Stomach (tissue), 9 donors: ENCODE results near the gene TANGO2. TPM values are rescaled to one million over a fixed set of nuclear protein-coding genes. Genes with fewer than 3 reads are reported as not detected.

Experiments
- DNase-seq, 2 donors: peaks; one replicate each; pipeline versions ENCODE4 v3.0.0 to v3.0.0-alpha.2; 2013 to 2019
- H3K27ac ChIP-seq, 5 donors: fragments of 200-600 bp in 4 of 5; sonication (generic) in 4 of 5; one replicate each; pipeline ENCODE4 v1.5.1; 2013 to 2019; ENCODE audit warnings: mild to moderate bottlenecking in 1 of 5, moderate library complexity in 1 of 5
- H3K27me3 ChIP-seq, 3 donors: fragments of 200-600 bp; sonication (generic); one replicate each; pipeline ENCODE4 v1.5.1; 2017 to 2019; ENCODE audit warnings: mixed run types in 1 of 3
- H3K36me3 ChIP-seq, 4 donors: fragments of 200-600 bp; sonication (generic); 1 replicate in 3 of 4; 2 replicates in 1 of 4; pipeline ENCODE4 v1.5.1; 2016 to 2019
- H3K4me1 ChIP-seq, 4 donors: fragments of 200-600 bp; sonication (generic); one replicate each; pipeline ENCODE4 v1.5.1; 2016 to 2019
- H3K4me3 ChIP-seq, 4 donors: fragments of 200-600 bp; sonication (generic) in 3 of 4; one replicate each; pipeline ENCODE4 v1.5.1; 2016 to 2019; ENCODE audit warnings: mild to moderate bottlenecking in 1 of 4
- H3K9me3 ChIP-seq, 4 donors: fragments of 200-600 bp; sonication (generic); one replicate each; pipeline ENCODE4 v1.5.1; 2016 to 2019
- CTCF ChIP-seq, 7 experiments: fragments of 450-650 bp in 4 of 7; fragments of 200-600 bp in 3 of 7; sonication (generic) in 3 of 7; IDR thresholded peaks; one replicate each; pipeline ENCODE4 v1.5.1; 2016 to 2019; ENCODE audit warnings: antibody characterized with exemption in 7 of 7, control low read depth in 2 of 7, mild to moderate bottlenecking in 1 of 7
- EP300 ChIP-seq: sonication (generic); formaldehyde crosslinking; IDR thresholded peaks from one replicate; pipeline ENCODE4 v1.6.1; 2017; ENCODE audit warnings: antibody characterized with exemption
- POLR2A ChIP-seq, 4 donors: fragments of 450-650 bp; IDR thresholded peaks; one replicate each; pipeline ENCODE4 v1.6.1; 2016; ENCODE audit warnings: antibody characterized with exemption in 4 of 4, control low read depth in 2 of 4, mild to moderate bottlenecking in 1 of 4, moderate library complexity in 1 of 4
- POLR2AphosphoS5 ChIP-seq, 3 donors: sonication (generic); formaldehyde crosslinking; IDR thresholded peaks; one replicate each; pipeline ENCODE4 v1.6.1; 2016; ENCODE audit warnings: antibody characterized with exemption in 3 of 3
- WGBS, 5 donors: extraction: QIAGEN DNeasy Blood & Tissue Kit in 3 of 5; methylation state at CpG; one replicate each; pipeline versions ENCODE4 v1.1.5 to v1.1.7; 2013 to 2018; 5-methylcytosine and 5-hydroxymethylcytosine counted together
- intact Hi-C: fragments of 100-400 bp; cut with DNase I; formaldehyde crosslinking; loops from one replicate; pipeline ENCODE4 v1.15.1; 2023; ENCODE audit warnings: low total_unique reads
- polyA plus RNA-seq, 3 donors: library from polyadenylated mRNA; stranded (reverse); fragments of 200-250 nt; gene quantifications; one replicate each; pipeline ENCODE4 v1.2.3, GENCODE V29; 2013
- total RNA-seq, 5 donors: library from RNA; depleted of rRNA; stranded (reverse); fragments of >200 nt; gene quantifications; one replicate each; pipeline versions ENCODE4 v1.1.0 to v1.2.3, GENCODE V29; 2014 to 2016
- donor health status: healthy with polysubstance abuse.
- donor health status: Bipolar disorder and iron deficiency.
- donor health status: healthy.

Gene TANGO2
- total and polyA plus RNA-seq, 8 donors, result 13.8 to 38.8 (median 26.6) TPM

DNA sequence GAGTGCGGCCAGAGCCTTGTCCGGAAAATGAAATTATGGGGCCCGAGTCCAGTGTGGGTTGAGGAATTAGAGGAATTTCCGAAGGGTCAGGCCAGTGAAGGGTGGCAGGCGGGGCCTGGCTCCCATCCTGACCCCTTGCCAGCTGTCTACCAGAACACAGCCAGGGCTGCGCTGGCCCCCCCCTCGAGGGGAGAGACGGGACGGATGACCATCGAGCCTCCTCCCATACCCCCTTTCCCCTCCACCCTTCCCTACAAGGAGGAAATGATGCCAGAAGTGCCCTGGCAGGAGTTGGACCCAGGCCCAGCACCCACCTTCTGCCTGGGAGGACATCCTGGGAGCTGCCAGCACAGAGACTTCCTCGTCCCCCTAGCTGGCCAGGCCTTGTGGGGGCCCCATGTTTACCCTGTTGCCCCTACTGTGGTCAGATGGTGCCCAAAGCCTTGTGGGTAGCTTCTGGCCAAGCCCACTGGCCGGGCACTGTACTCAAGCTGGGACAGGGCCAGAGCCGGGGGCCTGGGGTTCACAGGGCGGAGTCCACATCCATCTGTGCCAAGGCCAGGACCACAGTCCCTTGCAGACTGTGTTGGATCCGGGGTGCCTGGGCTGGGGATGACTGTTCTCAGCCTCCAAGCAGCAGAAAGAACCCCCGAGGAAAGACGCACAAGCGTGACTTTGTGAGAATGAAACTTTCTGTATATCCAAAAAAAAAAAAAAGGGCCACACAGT lies 25.1 kb upstream of the TANGO2 start:
- H3K27ac ChIP-seq, result peak overlapping the region in 4 of 5 donors; percentile 26 to 65 (median 54)
- no peaks in the 10 kb centered on the region for H3K27me3 ChIP-seq
- H3K4me3 ChIP-seq, result no peak overlapping the region
- TF ChIP-seq EP300 (no peak), POLR2AphosphoS5 (IDR thresholded peaks at IDR 0.05) (no peak), POLR2A (IDR thresholded peaks at IDR 0.05) (no peak), CTCF (IDR thresholded peaks at IDR 0.05) (no peak)
- WGBS, 5 donors, result 72 to 75% (median 74%) methylated on average over 16 to 18 of the region's 18 CpGs
- intact Hi-C loops, result no loop called here
- H3K4me1 ChIP-seq, result peaks cover 0 to 55% (median 16%) of the 10 kb centered on the region in 4 donors
- no peaks in the 10 kb centered on the region for H3K9me3 ChIP-seq
- H3K36me3 ChIP-seq, result no peaks in the 10 kb centered on the region
- peak in 1 of 2 donors; percentile 56 for DNase-seq

DNA sequence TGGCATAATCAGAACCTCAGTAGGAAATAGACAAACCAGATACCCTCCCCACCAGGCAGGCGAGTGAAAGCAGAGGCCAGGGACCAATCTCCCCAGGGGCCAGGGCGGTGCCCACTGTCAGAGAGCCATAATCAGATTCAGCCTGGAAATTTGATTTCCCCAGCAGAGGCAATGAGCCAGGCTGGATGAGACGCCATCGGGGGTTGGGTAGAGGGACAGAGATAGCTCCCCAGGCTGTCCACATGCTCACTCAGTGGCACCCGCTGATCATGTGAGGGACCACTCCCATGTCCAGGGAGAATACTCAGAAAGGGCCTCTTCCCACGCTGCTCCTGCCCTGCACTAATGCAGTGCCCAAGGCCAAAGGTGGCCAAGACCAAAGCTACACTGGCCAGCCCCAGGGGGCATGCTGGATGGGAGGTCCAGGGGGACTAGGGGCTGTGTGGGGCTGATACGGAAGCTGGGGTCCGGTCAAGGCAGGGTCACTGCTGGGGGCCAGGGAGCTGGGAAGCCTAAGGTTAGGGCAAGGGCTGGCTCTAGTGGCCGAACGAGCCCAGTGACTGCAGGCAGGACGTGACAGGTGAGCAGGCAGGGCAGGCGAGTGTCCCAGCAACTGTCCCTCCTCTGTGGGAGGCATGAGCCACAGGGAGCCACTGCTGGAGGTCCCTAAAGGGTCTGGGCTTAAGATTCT lies 24.1 kb upstream of the TANGO2 start:
- 81 to 88% (median 85%) methylated on average over 11 to 12 of the region's 12 CpGs for WGBS, 5 donors

DNA sequence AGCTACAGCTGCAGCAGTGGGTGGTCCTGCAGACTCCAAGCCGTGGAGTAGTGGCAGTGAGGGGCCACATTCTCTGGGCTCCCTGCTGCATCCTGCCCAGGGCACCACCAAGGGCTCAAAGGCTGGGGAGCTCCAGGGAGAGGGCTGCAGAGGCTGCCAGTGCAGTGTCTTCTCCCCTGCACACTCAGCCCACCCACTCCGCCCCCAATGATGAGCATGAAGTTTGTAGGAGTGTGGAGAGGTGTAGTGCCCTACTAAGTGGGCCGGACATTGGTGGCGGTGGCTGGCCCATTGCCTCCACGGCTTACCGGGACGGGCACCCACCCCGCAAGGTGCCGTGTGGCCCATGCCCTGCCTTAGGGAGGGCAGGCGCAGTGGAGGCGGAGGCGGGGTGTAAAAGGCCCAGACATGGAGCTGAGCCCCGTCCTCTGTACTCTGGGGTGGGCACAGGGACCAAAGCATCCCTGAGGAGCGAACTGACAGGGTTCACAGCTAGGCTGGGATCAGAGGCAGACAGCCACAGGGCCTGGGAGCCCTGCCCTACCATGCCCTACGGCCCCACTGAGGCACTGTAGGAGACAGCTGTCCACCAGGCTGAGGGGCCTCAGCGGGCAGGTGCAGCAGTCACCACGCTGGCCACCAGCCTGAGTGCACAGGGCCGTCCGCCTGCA lies 23.2 kb upstream of the TANGO2 start:
- no peaks in the 10 kb centered on the region for H3K36me3 ChIP-seq
- no peak for DNase-seq
- WGBS, 5 donors, result 84 to 94% (median 89%) methylated on average over 13 to 19 of the region's 19 CpGs
- intact Hi-C loops, result no loop called here
- TF ChIP-seq POLR2A (IDR thresholded peaks at IDR 0.05) (no peak), POLR2AphosphoS5 (IDR thresholded peaks at IDR 0.05) (no peak), EP300 (no peak), CTCF (IDR thresholded peaks at IDR 0.05) (no peak)
- H3K27me3 ChIP-seq, result no peaks in the 10 kb centered on the region
- no peak overlapping the region for H3K4me3 ChIP-seq
- H3K27ac ChIP-seq, result no peak overlapping the region
- H3K4me1 ChIP-seq, result peaks cover 0 to 38% (median 16%) of the 10 kb centered on the region in 4 donors
- H3K9me3 ChIP-seq, result no peaks in the 10 kb centered on the region

More for the DNA sequence above, 24.1 kb upstream of the TANGO2 start:
- H3K27ac ChIP-seq, result no peak overlapping the region
- no peak overlapping the region for H3K4me3 ChIP-seq
- TF ChIP-seq CTCF (IDR thresholded peaks at IDR 0.05), result no peak
- no peak for TF ChIP-seq EP300
- no peak for TF ChIP-seq POLR2A (IDR thresholded peaks at IDR 0.05)
- no peak for TF ChIP-seq POLR2AphosphoS5 (IDR thresholded peaks at IDR 0.05)
- H3K9me3 ChIP-seq, result no peaks in the 10 kb centered on the region
- peaks cover 0 to 45% (median 16%) of the 10 kb centered on the region in 4 donors for H3K4me1 ChIP-seq
- no peak for DNase-seq
- no peaks in the 10 kb centered on the region for H3K36me3 ChIP-seq
- H3K27me3 ChIP-seq, result no peaks in the 10 kb centered on the region
- intact Hi-C loops, result no loop called here

- no peaks in the 10 kb centered on the region for H3K9me3 ChIP-seq
- H3K27ac ChIP-seq, result peak overlapping the region in 1 of 5 donors; percentile 15
- intact Hi-C loops, result no loop called here
- H3K4me3 ChIP-seq, result no peak overlapping the region
- H3K36me3 ChIP-seq, result no peaks in the 10 kb centered on the region
- peak in 1 of 2 donors; percentile 43 for DNase-seq
- WGBS, 5 donors, result 64 to 80% (median 74%) methylated on average over 8 to 16 of the region's 16 CpGs
- no peaks in the 10 kb centered on the region for H3K27me3 ChIP-seq
- TF ChIP-seq CTCF (IDR thresholded peaks at IDR 0.05), result no peak
- TF ChIP-seq POLR2A (IDR thresholded peaks at IDR 0.05), result no peak
- no peak for TF ChIP-seq EP300
- no peak for TF ChIP-seq POLR2AphosphoS5 (IDR thresholded peaks at IDR 0.05)
- H3K4me1 ChIP-seq, result peaks cover 0 to 38% (median 16%) of the 10 kb centered on the region in 4 donors
These were observed 22.5 kb upstream of the TANGO2 start for GRCh38 chr22:19998232-19998951.
